Fibroblast of skin of right quadriceps (primary cell): Measurements from ENCODE around the gene TTLL7.

ENCODE experiments used
- DNase-seq: peaks from one replicate; pipeline ENCODE4 v3.0.0-alpha.2; 2013

TTLL7 gene, protein sequence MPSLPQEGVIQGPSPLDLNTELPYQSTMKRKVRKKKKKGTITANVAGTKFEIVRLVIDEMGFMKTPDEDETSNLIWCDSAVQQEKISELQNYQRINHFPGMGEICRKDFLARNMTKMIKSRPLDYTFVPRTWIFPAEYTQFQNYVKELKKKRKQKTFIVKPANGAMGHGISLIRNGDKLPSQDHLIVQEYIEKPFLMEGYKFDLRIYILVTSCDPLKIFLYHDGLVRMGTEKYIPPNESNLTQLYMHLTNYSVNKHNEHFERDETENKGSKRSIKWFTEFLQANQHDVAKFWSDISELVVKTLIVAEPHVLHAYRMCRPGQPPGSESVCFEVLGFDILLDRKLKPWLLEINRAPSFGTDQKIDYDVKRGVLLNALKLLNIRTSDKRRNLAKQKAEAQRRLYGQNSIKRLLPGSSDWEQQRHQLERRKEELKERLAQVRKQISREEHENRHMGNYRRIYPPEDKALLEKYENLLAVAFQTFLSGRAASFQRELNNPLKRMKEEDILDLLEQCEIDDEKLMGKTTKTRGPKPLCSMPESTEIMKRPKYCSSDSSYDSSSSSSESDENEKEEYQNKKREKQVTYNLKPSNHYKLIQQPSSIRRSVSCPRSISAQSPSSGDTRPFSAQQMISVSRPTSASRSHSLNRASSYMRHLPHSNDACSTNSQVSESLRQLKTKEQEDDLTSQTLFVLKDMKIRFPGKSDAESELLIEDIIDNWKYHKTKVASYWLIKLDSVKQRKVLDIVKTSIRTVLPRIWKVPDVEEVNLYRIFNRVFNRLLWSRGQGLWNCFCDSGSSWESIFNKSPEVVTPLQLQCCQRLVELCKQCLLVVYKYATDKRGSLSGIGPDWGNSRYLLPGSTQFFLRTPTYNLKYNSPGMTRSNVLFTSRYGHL

DNA sequence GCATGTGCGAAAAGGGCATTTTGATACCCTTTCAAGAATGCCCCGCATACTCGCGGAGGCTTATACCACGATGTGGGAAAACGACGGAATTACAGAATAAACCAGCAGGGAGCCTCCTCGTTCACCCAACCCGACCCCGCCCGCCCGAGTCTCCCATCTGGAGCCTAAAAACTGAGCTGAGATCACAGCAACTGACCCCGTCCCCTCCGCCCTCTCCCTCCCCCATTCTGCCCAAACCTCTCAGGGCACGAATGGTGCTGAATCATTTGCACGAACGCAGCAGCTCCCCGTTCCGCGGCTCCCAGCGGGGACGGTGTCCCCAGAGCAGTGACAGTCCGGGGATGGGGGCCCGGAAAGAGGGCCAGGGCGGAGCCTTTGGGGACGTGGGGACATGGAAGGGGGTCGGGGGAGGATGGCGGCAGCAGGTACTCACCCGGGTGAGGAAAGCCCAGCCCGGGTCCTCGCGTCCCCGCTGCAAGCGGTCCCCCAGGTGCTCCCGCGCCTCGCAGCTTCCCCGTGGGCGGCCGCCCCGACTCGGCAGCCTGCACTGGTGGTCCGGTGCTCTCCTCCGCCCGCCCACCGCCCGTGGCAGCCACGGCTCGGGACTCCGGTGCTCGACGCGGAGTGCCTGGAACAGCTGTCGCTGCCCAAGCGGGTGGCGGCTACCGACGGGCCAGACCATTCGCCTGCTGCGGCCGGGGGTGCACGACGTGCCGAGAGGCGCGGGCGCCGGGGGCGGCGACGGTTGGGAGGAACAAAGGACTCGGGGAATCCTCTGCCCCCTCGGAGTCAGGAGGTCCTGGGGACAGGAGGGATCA, at the start of gene TTLL7:
Gene TTLL7 (minus strand): TSS at position 635 of the 818 bp plus-strand sequence. CDS start 46,921 bp downstream, outside the sequence.
- DNase-seq: peak; percentile 75

DNA sequence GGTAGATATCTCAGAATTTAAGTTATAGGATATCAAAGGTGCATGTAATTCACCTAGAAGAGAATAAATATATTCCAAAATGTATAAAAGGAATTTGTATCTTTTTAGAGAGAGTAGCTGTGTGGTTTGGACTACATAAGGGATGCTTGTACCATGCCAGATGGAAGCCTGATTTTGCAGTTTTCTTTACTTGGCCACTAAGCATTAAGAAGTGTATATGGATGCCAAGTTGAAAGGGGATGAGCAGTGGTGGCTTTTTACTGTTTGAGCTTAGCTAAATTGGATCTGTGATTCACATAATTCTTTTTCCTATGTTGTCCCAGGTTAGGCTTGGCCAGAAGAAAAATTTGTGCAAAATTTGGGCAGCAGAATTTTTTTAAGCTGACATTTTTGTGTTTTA, 43.5 kb upstream of the TTLL7 start:
- DNase-seq: no peak

DNA sequence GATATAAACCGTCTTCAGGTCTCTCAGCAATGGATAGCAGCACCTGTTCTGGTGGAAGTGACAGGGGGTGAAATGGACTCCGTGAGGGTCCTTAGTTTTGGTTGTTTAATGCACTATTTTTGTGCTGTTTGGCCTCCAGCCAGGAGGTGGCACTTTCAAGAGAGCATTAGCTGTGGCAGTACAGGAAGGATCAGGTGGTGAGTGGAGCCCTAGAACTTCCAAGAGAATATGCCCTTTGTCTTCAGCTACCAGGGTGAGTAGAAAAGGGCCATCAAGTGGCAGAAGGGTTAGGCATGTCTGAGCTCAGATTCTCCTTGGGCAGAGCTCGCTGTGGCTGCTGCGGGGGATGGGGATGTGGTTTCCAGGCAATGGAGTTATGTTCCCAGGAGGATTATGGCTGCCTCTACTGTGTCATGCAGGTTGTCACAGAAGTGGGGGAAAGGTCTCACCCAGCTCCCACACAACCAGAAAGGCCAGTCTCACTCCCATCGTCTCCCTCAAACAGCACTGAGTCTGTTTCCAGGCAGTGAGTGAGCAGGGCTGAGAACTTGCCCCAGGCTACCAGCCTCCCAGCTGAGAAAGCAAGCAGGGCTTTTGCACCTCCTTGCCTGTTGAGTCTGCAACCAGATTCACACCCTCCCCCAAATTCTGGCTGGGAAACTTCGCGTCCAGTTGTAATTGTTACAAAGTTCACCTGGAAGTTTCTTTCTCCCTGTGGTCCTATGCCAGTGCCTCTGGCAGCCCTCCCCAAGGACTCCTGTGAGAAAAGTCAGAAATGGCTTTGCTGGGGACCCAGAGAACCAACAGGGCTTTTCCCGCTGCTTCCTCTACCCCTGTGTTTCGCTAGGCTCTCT, 39.1 kb upstream of the TTLL7 start:
- DNase-seq: no peak

DNA sequence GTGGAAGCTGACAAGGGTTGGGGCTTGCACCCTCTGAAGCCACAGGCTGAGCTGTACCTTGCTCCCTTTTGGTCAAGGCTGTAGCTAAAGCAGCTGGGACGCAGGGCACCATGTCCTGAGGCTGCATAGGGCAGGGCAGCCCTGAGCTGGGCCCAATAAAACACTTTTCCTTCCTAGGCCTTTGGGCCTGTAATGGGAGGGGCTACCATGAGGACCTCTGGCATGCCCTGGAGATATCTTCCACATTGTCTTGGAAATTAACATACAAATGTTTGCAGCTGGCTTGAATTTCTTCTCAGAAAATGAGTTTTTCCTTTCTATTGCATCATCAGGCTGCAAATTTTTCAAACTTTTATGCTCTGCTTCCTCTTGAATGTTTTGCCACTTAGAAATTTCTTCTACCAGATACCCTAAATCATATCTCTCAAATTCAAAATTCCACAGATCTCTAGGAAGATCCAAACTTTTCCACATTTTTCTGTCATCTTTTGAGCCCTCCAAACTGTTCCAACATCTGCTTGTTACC, 32.9 kb upstream of the TTLL7 start:
- DNase-seq: no peak

DNA sequence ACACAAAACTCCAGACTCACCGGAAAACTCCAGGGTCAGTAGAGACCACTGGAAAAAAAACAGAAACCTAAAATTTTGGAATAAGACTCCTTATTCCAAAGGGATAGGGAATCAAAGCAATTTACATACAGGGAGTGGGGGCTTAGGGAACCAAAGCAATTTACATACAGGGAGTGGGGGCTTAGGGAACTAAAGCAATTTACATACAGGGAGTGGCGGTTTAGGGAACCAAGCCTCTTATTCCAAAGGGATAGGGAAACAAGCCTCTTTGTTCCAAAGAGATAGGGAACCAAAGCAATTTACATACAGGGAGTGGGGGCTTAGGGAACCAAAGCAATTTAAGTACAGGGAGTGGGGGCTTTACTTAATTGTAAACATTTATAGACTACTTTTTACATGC, 28.4 kb upstream of the TTLL7 start:
- no peak for DNase-seq

DNA sequence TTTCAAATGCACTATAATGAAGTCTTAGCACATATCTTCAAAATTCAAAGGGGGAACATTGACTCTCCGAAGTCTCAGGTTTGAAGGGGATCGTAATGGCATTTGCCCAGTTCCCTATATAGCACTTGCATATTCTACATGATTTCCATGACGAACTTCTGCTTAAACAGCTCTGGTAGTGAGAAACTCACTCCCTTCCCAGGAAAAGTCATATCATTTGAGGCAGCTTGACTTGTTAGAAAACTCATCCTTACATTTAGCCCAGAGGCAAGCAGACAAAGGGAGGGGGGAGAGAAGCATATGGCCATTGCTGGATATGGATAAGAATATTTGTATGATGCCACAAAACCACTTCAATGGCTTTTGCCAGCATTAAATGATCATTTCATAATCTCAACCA, 27.0 kb upstream of the TTLL7 start:
- DNase-seq: no peak

DNA sequence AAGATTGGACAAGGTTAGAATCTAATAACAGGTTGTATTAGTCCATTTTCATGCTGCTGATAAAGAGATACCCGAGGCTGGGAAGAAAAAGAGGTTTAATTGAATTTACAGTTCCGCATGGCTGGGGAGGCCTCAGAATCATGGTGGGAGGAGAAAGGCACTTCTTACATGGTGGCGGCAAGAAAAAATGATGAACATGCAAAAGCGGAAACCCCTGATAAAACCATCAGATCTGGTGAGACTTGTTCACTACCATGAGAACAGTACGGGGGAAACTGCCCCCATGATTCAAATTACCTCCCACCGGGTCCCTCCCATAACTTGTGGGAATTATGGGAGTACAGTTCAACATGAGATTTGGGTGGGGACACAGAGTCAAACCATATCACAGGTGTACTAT, 22.9 kb upstream of the TTLL7 start:
- DNase-seq: no peak

DNA sequence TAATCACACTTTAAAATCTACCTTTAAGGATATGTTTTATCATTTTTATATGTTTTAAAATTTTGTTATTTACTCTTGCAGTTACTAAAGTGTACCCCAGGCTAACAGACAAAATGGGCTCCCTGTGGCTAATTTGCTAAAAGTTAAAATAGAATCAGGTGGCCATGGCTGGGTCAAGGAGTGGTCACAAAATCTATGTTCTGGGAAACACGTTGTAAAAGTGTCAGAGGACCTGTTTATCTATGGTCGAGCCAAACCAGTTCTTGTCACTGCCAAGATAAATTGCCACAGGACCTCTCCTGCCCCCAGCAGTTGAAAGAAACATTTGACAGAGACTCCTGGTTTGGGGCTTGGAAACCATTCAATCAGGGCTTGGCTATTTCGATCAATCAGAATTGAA, 21.2 kb upstream of the TTLL7 start:
- DNase-seq: no peak

DNA sequence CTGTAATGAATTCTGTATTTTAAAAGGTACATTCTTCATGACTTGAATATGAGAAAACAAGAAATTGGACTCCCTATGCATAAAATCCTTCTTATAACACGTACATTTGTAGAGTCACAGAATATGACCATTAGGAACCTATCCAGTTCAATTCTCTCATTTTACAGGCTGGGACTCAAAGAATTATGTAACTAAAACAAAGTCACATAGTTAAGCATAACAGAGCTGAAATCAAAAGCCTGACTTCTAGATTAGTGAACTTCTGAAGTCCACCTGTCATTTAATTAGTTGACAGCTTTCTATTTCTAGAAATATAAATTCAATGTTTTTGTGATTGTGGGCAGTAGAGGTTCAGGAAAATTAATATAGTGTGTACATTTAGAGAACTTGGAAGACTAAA, 20.3 kb upstream of the TTLL7 start:
- DNase-seq: no peak

DNA sequence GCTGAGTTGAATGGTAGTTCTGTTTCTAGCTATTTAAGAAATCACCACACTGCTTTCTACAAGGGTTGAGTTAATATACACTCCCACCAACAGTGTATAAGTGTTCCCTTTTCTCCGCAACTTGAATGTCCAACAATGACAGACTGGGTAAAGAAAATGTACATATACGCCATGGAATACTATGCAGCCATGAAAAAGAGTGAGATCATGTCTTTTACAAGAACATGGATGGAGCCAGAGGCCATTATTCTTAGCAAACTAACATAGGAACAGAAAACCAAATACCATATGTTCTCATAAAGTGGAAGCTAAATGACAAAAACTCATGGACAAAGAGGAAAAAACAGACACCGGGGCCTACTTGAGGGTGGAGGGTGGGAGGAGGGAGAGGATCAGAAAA, 14.8 kb upstream of the TTLL7 start:
- no peak for DNase-seq

DNA sequence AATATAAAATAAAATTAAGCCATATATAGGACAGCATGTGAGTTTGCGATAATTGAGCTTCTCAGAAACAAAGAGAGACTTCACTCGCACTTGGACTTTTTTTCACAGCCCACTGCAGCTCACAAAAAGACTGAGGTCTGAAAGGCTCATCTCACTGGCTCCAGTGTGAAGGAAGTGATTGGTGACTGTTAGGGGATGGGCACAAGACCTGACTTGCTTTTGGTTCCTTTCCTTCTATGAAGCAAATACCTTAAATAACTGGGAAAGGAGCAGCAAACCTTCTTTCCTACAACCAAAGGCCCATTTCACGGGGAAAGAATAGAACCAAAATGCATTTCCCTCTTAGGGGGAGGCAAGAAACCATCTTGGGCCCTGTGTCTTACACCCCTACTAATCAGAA, 13.1 kb upstream of the TTLL7 start:
- DNase-seq: no peak

DNA sequence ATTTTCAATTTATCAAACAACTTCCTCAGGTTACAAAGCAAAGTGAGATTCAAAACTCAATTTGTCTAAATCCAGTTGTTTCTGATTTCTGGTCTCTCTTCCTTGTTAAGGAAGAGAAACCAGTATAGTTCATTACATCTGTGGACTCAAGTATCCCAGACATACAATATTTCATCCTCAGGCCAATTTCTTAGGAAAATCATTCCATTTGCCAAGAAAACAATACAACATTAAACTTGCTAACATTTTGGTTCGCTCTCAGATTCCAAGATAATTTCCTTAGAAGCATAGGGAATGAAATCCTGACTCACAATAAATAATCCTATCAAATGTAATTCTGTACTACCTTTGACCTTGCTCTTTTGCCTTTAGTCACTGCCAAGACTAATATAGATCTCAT, 11.2 kb upstream of the TTLL7 start:
- no peak for DNase-seq

DNA sequence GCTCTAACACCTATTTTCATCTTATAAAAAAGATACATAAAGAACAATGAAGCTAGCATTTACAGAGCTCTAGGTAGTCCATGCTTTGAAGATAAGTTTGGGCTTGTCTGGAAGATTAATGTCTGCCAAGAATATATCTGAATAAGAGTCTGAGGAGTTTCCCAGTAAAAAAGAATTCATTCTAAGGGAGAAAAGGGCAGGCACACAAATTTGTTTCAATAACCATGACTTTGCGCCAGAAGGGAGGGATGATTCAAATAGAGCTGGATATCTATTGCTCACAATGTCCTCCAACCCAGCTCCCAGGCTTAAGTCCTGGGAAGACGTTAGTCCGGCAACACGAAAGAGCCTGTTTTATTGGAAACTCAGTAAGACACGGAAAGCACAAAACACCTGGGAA, 9.7 kb upstream of the TTLL7 start:
- DNase-seq: no peak

DNA sequence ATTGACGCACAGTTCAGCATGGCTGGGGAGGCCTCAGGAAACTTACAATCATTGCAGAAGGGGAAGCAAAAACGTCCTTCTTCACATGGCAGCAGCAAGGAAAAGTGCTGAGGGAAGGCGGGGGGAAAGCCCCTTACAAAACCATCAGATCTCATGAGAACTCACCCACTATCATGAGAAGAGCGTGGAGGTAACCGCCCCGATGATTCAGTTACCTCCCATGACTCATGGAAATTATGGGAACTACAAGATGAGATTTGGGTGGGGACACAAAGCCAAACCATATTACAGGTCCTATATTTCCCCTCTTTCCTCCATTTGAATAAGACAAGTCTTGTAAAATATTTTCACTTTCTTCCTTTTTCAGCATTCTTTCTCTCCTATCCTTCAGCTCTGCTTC, 7.7 kb upstream of the TTLL7 start:
- DNase-seq: no peak

DNA sequence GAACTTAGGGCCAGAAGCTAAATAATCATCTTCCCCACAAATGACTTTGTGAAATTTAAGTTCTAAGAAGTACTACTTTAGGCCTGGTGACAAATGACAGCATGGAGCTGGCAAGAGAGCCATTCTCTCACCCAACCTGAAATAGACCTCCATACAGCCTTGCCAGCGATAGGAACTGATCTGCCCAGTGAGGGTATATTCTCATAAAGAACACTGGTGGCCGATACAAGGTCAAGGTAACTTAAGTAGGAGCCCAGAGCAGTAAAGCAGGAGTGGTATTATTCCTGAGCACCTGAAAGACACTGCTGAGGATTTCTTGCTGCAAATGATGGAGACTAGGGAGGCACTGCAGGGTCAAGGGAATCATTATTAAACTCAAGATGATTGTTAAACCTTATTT, 2.6 kb upstream of the TTLL7 start:
- DNase-seq: no peak

DNA sequence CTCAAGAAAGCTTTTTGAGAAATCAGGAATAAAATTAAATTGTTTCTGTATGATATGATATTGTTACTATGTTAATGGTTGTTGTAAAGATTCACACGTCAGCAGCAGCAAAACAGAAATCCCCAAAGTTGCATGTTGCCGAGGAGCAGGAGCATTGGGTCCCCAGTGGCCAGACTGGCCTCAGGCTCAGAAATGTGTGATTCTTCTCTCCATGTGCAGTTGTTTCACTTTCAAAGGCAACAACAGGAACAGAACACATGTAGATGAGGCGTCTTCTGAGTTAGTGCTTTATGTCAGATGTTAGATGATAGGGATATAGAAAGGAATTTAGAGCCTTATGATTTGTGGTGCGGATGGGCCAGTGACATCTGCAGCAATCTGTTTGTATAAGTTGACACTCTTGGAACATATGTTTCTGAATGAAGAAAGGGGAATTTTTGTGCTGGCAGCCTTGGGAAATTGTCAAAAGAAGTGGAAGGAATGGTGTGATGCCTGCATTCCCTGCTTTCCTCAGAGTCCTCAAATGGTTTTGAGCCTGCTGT, 2.1 kb upstream of the TTLL7 start:
- peak; percentile 1 for DNase-seq

DNA sequence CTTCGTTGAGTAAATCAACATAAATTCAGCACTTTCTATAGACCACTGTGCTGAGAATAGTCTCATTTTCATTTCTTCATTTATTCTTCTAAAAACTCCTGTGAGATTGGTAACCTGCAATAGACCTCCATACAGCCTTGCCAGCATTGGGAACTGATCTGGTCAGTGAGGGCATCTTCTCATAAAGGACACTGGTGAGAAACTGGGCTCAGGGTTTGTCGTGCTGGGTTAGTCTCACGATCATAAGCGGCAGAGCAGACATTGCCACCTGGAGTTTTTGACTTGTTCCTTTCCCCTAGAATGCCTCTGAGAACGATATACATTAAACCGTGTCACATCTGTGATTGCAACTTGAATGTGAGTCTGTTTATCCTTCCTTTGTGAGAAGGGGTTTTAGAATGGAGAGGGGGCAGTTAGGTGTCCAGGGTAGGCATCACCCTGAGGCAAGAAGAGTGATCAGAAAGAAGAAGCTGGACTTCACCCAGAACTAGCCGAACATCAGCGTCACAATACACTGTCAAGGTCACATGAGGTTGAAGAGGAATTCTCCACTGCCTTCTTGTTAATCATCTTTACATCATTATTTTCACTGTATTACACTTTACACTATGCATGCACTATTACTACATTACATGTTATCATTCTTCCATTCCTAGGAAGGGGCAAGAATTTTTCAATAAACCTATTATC, 1.4 kb upstream of the TTLL7 start:
- no peak for DNase-seq

DNA sequence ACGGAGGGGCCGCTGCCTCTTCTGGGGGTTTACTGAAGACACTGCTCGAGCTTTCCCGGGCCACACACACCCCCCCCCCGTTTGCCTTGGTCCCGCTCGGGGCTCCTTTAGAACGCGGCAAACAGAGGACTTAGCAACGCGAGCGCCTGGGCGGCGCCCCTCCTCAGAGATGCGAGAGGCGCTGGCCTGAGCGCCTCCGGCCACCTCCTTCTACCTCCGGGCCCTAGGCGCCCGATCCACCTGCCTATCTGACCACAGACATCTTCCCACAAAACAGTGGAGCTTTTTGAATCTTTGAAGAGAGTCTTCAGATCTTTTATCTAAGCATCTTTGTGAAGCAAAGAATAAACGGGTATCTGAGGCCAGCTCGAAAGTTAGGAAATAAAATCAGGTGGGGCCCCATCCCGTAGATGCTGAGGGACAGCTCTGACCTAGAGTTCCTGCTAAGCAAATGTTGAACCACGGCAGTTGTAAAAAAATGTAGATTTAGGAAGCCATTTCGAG, 436 bp upstream of the TTLL7 start:
- DNase-seq: peak; percentile 75

DNA sequence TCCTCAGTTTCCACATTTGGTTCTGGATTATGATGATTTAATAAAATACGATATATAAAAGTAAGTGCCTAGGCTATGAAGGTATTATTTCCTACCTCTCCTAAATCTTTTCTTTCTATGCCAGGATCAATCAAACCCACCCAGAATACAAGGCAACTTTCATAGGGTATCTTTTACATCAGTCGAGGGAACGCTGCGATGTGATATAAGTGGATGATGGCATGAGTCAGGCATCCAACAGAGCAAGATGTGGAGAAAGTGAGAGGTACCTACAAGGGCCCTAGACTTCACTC, 781 bp downstream of the TTLL7 start:
- no peak for DNase-seq

DNA sequence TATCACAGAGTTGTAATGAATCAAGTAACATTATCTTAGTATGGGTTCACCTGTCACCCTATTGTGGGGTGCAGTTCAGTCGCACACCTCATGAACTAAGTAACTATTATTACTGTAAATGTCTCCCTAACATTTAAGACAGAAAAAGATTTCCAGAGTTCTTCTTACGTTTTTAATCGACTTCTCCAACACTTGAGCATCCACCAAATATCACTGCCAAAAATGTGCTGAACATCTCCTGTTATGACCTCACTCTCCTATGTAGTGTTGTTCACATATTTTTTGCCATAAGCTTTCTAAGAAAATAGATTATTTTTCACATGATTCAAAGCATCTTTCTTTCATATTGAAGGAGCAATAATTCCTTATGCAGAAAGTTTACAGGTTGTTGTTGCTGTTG, 1.3 kb downstream of the TTLL7 start:
- DNase-seq: no peak

DNA sequence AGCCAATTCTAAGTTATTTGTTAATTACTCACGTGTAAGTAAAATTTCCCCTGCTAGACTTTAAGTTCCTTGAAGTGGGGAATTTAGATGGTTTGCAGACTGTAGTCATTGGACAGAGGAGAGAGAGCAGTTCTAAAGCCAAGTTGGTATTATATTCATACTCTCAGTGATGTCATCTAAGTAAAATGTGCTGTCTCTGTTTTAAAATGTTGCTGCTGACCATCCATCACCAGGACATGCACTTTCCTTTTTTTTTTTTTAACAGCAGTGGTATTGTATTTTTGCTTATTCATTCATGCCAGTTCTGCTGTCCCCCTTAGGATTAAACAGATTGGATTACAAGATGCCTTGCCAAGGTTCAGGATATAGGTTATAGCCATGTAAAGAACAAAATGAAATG, 2.3 kb downstream of the TTLL7 start:
- peak; percentile 47 for DNase-seq
